GM11168 (cell line): ENCODE measurements around the gene UBAC2.

Source experiments
- in situ Hi-C: fragments of 300-500 bp; cut with MboI; formaldehyde crosslinking; loops from one replicate; pipeline ENCODE4 v1.12.0; 2022; ENCODE audit warnings: low sequenced_read_pairs; ENCODE audit not compliant: unreplicated experiment

The UBAC2 gene

DNA sequence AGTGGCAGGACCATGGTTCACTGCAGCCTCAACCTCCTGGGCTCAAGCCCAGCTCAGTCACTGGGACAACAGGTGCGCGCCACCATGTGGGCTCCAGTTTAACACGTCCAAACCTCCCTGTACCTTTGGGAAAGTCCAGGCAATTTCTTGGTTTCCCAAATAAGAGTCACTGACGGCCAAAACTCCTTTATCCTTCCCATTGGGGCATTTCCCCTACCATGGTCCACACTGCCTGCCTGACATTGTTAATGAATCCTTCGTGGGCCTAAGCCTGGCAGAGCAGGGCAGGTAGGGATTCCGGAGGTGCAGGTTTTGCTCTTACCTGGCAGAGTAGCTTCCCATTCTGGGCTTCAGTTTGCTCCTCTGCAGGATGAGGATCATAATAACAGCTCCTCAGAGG, 234.5 kb downstream of the UBAC2 start:
- in situ Hi-C loops, result loop anchor here (5.0 kb wide), 2 partner anchors 48 to 168 kb away; no protein-coding TSS in a partner anchor

DNA sequence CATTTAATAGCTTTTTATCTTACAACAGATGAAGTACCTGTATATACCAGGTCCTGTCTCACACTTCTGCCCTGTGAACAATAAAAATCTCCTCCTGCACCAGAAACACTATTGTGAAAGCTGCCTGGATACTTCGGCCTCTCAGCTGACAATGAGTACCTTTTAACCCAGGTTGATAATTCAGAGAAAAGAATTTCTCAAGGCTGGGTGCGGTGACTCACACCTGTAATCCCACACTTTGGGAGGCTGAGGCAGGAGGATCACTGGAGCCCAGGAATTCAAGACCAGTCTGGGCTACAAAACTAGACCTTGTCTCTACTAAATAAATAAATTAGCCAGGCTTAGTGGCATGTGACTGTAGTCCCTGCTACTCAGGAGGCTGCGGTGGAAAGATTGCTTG, 235.3 kb downstream of the UBAC2 start:
- in situ Hi-C loops, result loop anchor here (5.0 kb wide), 2 partner anchors 49 to 169 kb away; no protein-coding TSS in a partner anchor
